Spleen (tissue), 11 donors: Measurements from ENCODE around the gene SUN5. TPM values are rescaled to one million over a fixed set of nuclear protein-coding genes. Genes with fewer than 3 reads are reported as not detected.
"Not testable (repeated sequence)": the region's sequence is repeated elsewhere in the genome, so short reads cannot be mapped to it uniquely, and the experiment has no call there.

ENCODE experiments used
- DNase-seq: peaks from one replicate; pipeline ENCODE4 v3.0.0-alpha.2; 2020
- H3K27ac ChIP-seq, 8 donors: fragments of 200-600 bp; sonication (generic) in 7 of 8; 1 replicate in 4 of 8; 2 replicates in 4 of 8; pipeline versions ENCODE4 v1.5.0 to v1.8.0; 2016 to 2021; ENCODE audit warnings: inconsistent platforms in 4 of 8, mild to moderate bottlenecking in 4 of 8, moderate library complexity in 1 of 8
- H3K27me3 ChIP-seq, 7 donors: fragments of 200-600 bp; sonication (generic) in 6 of 7; replicated peaks in 1 of 7; 1 replicate in 4 of 7; 2 replicates in 3 of 7; pipeline versions ENCODE4 v1.5.0 to v1.8.0; 2016 to 2021; ENCODE audit warnings: inconsistent platforms in 3 of 7, mild to moderate bottlenecking in 1 of 7
- H3K36me3 ChIP-seq, 6 donors: fragments of 200-600 bp; sonication (generic) in 5 of 6; 1 replicate in 4 of 6; 2 replicates in 2 of 6; pipeline versions ENCODE4 v1.5.0 to v1.8.0; 2016 to 2021; ENCODE audit warnings: inconsistent platforms in 2 of 6
- H3K4me1 ChIP-seq, 6 donors: fragments of 200-600 bp; sonication (generic) in 5 of 6; 1 replicate in 3 of 6; 2 replicates in 3 of 6; pipeline versions ENCODE4 v1.5.0 to v1.8.0; 2016 to 2021; ENCODE audit warnings: inconsistent platforms in 3 of 6
- H3K4me3 ChIP-seq, 8 donors: fragments of 200-600 bp; sonication (generic) in 7 of 8; 1 replicate in 4 of 8; 2 replicates in 4 of 8; pipeline versions ENCODE4 v1.5.0 to v1.8.0; 2016 to 2021; ENCODE audit warnings: inconsistent platforms in 4 of 8, mild to moderate bottlenecking in 4 of 8, moderate library complexity in 2 of 8
- H3K9me3 ChIP-seq, 8 donors: fragments of 200-600 bp; sonication (generic) in 7 of 8; 1 replicate in 4 of 8; 2 replicates in 4 of 8; pipeline versions ENCODE4 v1.5.0 to v1.8.0; 2016 to 2021; ENCODE audit warnings: inconsistent platforms in 4 of 8
- POLR2A ChIP-seq, 3 donors: fragments of 450-650 bp; IDR thresholded peaks; one replicate each; pipeline ENCODE4 v1.5.1; 2017; ENCODE audit warnings: antibody characterized with exemption in 3 of 3, mild to moderate bottlenecking in 1 of 3
- POLR2AphosphoS5 ChIP-seq, 3 donors: sonication (generic); formaldehyde crosslinking; IDR thresholded peaks; one replicate each; pipeline ENCODE4 v1.5.1; 2017; ENCODE audit warnings: antibody characterized with exemption in 3 of 3
- WGBS, 5 donors: extraction: QIAGEN DNeasy Blood & Tissue Kit in 3 of 5; methylation state at CpG; one replicate each; pipeline versions ENCODE4 v1.1.5 to v1.1.7; 2013 to 2018; 5-methylcytosine and 5-hydroxymethylcytosine counted together
- intact Hi-C: fragments of 100-400 bp; cut with DNase I; formaldehyde crosslinking; loops from one replicate; pipeline ENCODE4 v1.15.0; 2023; ENCODE audit warnings: low total_unique reads
- polyA plus RNA-seq, 3 donors: library from polyadenylated mRNA; stranded (reverse); fragments of 200-250 nt; gene quantifications; one replicate each; pipeline ENCODE4 v1.2.1, GENCODE V29; 2013
- total RNA-seq, 7 donors: library from RNA; depleted of rRNA in 3 of 7; stranded (reverse); fragments of >200 nt in 3 of 7; fragmentation: NEBNext Ultra II Directional in 4 of 7; extraction: Animal tissue kit (Norgen Biotek cat#: 25700) in 4 of 7; gene quantifications; one replicate each; pipeline versions ENCODE4 v1.1.0 to v1.2.1, GENCODE V29; 2016 to 2021
- TF ChIP-seq, protein P1 (sequence below), 11 experiments: fragments of 200-600 bp in 7 of 11; fragments of 450-650 bp in 4 of 11; sonication (generic) in 4 of 11; IDR thresholded peaks in 8 of 11; conservative IDR thresholded peaks in 3 of 11; 1 replicate in 7 of 11; 2 replicates in 4 of 11; pipeline versions ENCODE4 v1.4.0 to v1.8.0; 2016 to 2021; ENCODE audit warnings: antibody characterized with exemption in 11 of 11, inconsistent platforms in 4 of 11, mild to moderate bottlenecking in 1 of 11
- donor health status: healthy with polysubstance abuse.
- donor health status: DM: no; HTN: no; CAD: no; lungs with moderate emphysema.
- donor health status: DM: no; HTN: no; CAD: no.
- donor health status: Bipolar disorder and iron deficiency.
- donor health status: healthy.
- donor health status: DM: no; HTN: no; CAD: no.
- donor health status: DM: yes; HTN: yes; CAD: no.

Gene SUN5
- total and polyA plus RNA-seq, 10 donors: not detected

DNA sequence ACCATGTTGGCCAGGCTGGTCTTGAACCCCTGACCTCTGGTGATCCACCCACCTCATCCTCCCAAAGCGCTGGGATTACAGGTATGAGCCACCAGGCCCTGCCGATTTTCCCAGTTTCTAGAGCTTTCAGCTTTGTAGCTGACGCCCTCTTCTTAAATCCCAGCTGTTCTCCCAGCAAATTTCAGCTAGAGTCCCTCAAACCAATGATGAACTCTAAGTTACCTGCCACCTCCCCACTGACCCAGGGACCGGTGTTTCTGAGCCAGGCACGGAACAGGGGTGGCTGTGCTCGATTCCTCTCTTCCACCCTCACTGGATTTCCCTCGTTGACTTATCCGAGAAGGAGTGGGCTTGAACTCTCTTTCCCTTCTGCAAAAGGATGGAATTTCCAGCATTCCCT lies 39.1 kb downstream of the SUN5 start:
- 72 to 92% (median 82%) methylated on average over 8 of the region's 8 CpGs for WGBS, 5 donors
- Histone ChIP-seq H3K27ac (peak overlapping the region in 3 of 8 donors; percentile 42 to 95 (median 88)), H3K4me3 (no peak overlapping the region), H3K27me3 (no peaks in the 10 kb centered on the region), H3K4me1 (peaks cover 6 to 51% (median 48%) of the 10 kb centered on the region in 6 donors), H3K9me3 (no peaks in the 10 kb centered on the region), H3K36me3 (no peaks in the 10 kb centered on the region)
- no peak for TF ChIP-seq POLR2AphosphoS5 (IDR thresholded peaks at IDR 0.05)
- no peak for TF ChIP-seq POLR2A (IDR thresholded peaks at IDR 0.05)
- TF ChIP-seq, protein P1, sequence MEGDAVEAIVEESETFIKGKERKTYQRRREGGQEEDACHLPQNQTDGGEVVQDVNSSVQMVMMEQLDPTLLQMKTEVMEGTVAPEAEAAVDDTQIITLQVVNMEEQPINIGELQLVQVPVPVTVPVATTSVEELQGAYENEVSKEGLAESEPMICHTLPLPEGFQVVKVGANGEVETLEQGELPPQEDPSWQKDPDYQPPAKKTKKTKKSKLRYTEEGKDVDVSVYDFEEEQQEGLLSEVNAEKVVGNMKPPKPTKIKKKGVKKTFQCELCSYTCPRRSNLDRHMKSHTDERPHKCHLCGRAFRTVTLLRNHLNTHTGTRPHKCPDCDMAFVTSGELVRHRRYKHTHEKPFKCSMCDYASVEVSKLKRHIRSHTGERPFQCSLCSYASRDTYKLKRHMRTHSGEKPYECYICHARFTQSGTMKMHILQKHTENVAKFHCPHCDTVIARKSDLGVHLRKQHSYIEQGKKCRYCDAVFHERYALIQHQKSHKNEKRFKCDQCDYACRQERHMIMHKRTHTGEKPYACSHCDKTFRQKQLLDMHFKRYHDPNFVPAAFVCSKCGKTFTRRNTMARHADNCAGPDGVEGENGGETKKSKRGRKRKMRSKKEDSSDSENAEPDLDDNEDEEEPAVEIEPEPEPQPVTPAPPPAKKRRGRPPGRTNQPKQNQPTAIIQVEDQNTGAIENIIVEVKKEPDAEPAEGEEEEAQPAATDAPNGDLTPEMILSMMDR (IDR thresholded peaks at IDR 0.05 in 8 of 11, conservative IDR thresholded peaks at IDR 0.05 in 3 of 11): no peak
- DNase-seq: no peak
- intact Hi-C loops: no loop called here

DNA sequence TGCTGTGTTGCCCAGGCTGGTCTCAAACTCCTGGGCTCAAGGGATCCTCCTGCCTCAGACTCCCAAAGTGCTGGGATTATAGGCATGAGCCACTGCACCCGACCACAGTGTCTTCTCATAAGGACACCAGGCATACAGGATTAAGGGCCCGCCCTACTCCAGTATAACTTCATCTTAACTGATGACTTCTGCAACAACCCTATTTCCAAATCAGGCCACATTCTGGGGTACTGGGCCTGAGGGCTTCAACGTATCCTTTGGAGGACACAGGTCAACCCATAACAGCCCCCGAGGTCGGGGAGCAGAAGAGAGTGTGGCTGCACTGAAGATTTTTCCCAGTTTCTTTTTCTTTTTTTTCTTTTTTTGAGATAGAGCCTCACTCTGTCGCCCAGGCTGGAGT lies 39.7 kb downstream of the SUN5 start:
- no peak overlapping the region for H3K4me3 ChIP-seq
- no peaks in the 10 kb centered on the region for H3K9me3 ChIP-seq
- 84 to 95% (median 89%) methylated on average over 6 of the region's 6 CpGs for WGBS, 5 donors
- H3K27ac ChIP-seq: no peak overlapping the region
- no peak for DNase-seq
- H3K36me3 ChIP-seq: no peaks in the 10 kb centered on the region
- intact Hi-C loops: no loop called here
- peaks cover 6 to 46% (median 43%) of the 10 kb centered on the region in 6 donors for H3K4me1 ChIP-seq
- TF ChIP-seq POLR2A (IDR thresholded peaks at IDR 0.05) (no peak), POLR2AphosphoS5 (IDR thresholded peaks at IDR 0.05) (no peak)
- TF ChIP-seq, protein P1 (IDR thresholded peaks at IDR 0.05 in 8 of 11, conservative IDR thresholded peaks at IDR 0.05 in 3 of 11): no peak
- H3K27me3 ChIP-seq: no peaks in the 10 kb centered on the region

DNA sequence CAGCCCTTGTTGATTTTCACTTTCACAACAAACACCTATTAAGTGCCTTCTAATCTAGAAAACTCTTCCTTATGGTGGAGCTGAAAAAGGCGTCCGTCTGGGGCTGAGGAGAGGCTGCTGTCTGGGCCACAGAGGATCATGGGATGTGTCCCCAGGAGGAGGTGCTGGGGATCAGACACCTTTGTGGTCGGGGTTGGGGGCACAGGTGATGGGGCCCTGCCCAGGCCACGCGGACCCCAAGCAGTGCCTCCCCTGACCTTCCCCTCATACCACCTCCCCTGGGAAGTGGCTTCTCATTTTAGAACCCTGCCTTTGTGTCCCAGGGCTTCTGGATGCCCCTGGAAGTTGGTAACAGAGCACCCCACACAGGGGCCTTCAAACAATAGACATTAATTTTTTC lies 41.1 kb downstream of the SUN5 start:
- DNase-seq: peak; percentile 63
- peaks cover 6 to 32% (median 31%) of the 10 kb centered on the region in 6 donors for H3K4me1 ChIP-seq
- WGBS, 5 donors: 78 to 85% (median 83%) methylated on average over 5 of the region's 5 CpGs
- intact Hi-C loops: no loop called here
- no peak overlapping the region for H3K4me3 ChIP-seq
- no peak overlapping the region for H3K27ac ChIP-seq
- no peaks in the 10 kb centered on the region for H3K36me3 ChIP-seq
- no peaks in the 10 kb centered on the region for H3K27me3 ChIP-seq
- peaks cover 0 to 7% (median 4%) of the 10 kb centered on the region in 8 donors for H3K9me3 ChIP-seq
- TF ChIP-seq, protein P1 (IDR thresholded peaks at IDR 0.05 in 8 of 11, conservative IDR thresholded peaks at IDR 0.05 in 3 of 11): no peak
- TF ChIP-seq POLR2AphosphoS5 (IDR thresholded peaks at IDR 0.05): no peak
- no peak for TF ChIP-seq POLR2A (IDR thresholded peaks at IDR 0.05)

DNA sequence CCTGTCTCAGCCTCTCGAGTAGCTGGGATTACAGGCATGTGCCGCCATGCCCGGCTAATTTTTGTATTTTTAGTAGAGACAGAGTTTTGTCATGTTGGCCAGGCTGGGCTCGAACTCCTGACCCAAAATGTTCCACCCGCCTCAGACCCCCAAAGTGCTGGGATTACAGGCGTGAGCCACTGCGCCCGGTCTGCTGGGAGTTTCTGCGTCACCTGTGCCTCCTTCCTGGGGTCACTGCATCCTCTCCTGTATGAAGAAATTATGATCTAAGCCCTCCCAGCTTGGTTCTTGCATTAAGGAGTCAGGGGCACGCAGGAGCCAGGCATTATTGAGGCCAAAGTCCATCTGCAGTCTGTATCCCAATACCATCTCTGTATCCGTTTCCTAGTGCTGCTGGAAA lies 41.6 kb downstream of the SUN5 start:
- H3K27ac ChIP-seq, intact Hi-C loops, H3K4me3 ChIP-seq, DNase-seq, H3K36me3 ChIP-seq, H3K27me3 ChIP-seq: not testable (repeated sequence)
- 89 to 94% (median 92%) methylated on average over 11 of the region's 11 CpGs for WGBS, 5 donors
- peaks cover 6 to 26% (median 25%) of the 10 kb centered on the region in 6 donors for H3K4me1 ChIP-seq
- peaks cover 0 to 12% (median 9%) of the 10 kb centered on the region in 8 donors for H3K9me3 ChIP-seq

DNA sequence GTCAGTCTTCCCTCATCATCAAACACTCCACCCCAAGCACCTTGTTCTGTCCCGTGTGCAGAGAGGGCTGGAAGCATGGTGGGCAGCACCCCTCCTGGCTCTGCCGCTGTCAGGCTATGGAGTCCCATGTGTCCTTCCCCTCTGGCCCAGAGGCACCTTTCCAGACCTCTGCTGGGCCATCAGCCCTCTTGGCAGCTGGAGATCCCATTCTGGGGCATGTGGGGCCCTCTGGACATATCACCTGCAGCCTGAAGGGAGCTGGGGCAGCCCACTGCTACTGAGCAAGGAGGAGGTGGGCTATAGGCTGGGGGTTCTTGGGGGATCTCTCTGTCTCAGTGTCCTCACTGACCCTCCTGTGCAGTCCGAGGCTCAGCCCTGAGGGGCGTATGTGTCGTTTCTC lies 42.2 kb downstream of the SUN5 start:
- Histone ChIP-seq H3K4me3 (no peak overlapping the region), H3K4me1 (peaks cover 6 to 20% (median 19%) of the 10 kb centered on the region in 6 donors), H3K9me3 (peaks cover 3 to 18% (median 15%) of the 10 kb centered on the region in 8 donors), H3K27me3 (no peaks in the 10 kb centered on the region), H3K36me3 (no peaks in the 10 kb centered on the region), H3K27ac (no peak overlapping the region)
- TF ChIP-seq POLR2A (IDR thresholded peaks at IDR 0.05) (no peak), POLR2AphosphoS5 (IDR thresholded peaks at IDR 0.05) (no peak)
- TF ChIP-seq, protein P1 (IDR thresholded peaks at IDR 0.05 in 8 of 11, conservative IDR thresholded peaks at IDR 0.05 in 3 of 11): no peak
- intact Hi-C loops: no loop called here
- WGBS, 5 donors: 80 to 91% (median 90%) methylated on average over 5 of the region's 5 CpGs
- DNase-seq: no peak
